ENCODE results near the gene ATAD3C. TPM values are rescaled to one million over a fixed set of nuclear protein-coding genes. Genes with fewer than 3 reads are reported as not detected.

ATAD3C gene
- total RNA-seq, 1 donor from 2014 or later: 10.2 TPM

DNA sequence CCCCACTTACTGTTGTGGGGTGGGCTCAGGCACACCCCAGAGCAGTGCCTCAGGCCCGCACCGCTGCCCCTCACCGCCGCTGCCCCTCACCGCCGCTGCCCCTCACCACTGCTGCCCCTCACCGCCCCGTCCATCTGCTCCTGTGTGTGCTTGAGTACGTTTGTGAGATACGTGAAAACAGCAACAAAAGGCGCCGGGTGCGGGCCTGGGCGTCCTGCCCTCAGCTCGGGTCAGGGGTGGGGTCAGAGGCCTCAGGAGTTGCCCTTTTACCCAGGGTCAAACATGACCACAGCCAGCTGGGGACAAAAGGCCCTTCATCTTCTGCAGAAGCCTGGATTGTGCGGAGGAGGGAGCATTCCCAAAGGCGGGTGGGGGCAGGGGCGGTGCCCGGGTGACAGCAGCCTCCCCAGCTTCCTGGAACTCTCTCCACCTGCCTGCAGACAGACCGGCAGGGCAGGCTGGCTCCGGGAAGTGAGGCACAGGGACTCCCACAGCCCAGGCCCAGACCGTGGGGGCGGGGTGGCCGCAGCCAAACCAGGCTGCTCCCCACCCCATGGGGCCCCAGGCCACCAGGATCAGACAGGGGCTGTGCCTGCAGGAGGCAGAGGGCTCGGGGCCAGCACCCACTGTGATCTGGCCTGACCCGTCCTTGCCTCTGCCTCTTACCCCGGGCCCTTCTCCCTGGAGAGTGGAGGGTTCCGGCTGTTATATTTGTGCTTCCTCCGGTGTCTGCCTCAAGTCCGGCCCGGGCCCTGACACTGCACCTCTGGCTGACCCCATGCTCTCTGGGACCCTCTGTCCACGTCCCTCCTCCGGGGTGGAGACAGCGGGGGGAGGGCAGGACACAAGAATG is 16.3 kb upstream of the ATAD3C start:
- peak; percentile 78 for DNase-seq
- peaks cover 12% of the 10 kb centered on the region for H3K27me3 Mint-ChIP-seq (ENCODE audit: unreplicated experiment)
- peaks cover 13% of the 10 kb centered on the region for H3K9me3 Mint-ChIP-seq (ENCODE audit: unreplicated experiment)
- H3K36me3 Mint-ChIP-seq (ENCODE audit: unreplicated experiment): no peaks in the 10 kb centered on the region
- TF ChIP-seq, protein P1, sequence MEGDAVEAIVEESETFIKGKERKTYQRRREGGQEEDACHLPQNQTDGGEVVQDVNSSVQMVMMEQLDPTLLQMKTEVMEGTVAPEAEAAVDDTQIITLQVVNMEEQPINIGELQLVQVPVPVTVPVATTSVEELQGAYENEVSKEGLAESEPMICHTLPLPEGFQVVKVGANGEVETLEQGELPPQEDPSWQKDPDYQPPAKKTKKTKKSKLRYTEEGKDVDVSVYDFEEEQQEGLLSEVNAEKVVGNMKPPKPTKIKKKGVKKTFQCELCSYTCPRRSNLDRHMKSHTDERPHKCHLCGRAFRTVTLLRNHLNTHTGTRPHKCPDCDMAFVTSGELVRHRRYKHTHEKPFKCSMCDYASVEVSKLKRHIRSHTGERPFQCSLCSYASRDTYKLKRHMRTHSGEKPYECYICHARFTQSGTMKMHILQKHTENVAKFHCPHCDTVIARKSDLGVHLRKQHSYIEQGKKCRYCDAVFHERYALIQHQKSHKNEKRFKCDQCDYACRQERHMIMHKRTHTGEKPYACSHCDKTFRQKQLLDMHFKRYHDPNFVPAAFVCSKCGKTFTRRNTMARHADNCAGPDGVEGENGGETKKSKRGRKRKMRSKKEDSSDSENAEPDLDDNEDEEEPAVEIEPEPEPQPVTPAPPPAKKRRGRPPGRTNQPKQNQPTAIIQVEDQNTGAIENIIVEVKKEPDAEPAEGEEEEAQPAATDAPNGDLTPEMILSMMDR (IDR thresholded peaks at IDR 0.05; ENCODE audit: partially characterized antibody, unreplicated experiment): no peak
- peak overlapping the region; percentile 96 for H3K27ac Mint-ChIP-seq (ENCODE audit: unreplicated experiment)
- H3K4me3 Mint-ChIP-seq (ENCODE audit: unreplicated experiment): peak overlapping the region; percentile 64
- peaks cover 20% of the 10 kb centered on the region for H3K4me1 Mint-ChIP-seq (ENCODE audit: low read depth, unreplicated experiment)

DNA sequence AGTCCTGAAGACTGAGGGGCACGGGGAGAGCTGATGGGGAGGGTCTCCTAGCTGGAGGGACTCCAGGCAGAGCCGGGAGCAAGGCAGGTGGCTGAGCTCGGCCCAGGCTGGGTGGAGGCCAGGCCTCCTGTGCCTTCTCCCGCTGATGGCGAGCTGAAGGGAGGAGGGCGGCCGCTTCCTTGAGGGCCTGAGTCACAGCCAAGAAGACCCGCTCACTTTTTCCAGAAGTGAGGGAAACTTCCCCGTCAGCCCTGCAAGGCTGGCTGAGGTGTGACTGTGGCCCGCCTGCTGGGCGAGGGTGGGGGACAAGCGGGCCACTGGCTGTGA is 15.7 kb upstream of the ATAD3C start:
- TF ChIP-seq, protein P1 (IDR thresholded peaks at IDR 0.05; ENCODE audit: partially characterized antibody, unreplicated experiment): no peak
- Mint-ChIP-seq H3K27ac (ENCODE audit: unreplicated experiment) (peak overlapping the region; percentile 72), H3K4me1 (ENCODE audit: low read depth, unreplicated experiment) (peaks cover 16% of the 10 kb centered on the region), H3K36me3 (ENCODE audit: unreplicated experiment) (no peaks in the 10 kb centered on the region), H3K27me3 (ENCODE audit: unreplicated experiment) (peaks cover 9% of the 10 kb centered on the region), H3K4me3 (ENCODE audit: unreplicated experiment) (peak overlapping the region; percentile 30), H3K9me3 (ENCODE audit: unreplicated experiment) (peaks cover 9% of the 10 kb centered on the region)
- DNase-seq: peak; percentile 68

DNA sequence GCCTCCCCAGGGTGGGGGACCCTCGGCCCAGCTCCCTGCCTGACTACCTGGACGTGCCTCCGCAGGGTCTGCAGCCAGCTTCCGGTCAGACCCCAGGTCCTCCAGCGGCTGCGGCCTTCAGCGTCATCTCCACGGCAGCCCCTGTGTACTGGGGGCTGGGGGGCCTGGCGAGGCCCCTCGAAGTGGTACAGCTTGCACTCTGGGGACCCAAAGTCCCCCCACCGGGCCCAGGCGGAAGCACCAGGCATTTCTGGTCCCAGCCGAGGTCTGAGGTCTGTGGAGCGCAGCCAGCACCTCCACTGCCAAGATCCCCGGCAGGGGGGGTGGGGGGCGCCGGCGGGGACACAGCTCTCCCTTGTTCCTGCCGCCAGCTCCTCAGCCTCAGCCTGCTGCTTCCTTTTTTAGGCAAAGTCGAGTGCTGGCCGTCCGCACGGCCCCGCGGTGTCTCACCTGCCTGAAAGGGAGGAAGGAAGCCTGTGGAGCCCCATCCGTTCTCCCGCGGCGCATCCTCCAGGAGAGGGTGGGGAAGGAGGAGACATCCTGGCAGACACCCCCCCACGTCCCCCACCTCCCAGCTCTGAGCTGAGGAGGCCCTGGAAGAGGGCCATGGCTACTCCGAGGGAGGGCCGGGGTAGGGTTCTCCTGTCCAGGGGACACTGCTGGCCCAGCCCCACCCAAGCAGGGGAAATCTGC is 15.2 kb upstream of the ATAD3C start:
- no peaks in the 10 kb centered on the region for H3K36me3 Mint-ChIP-seq (ENCODE audit: unreplicated experiment)
- TF ChIP-seq, protein P1 (IDR thresholded peaks at IDR 0.05; ENCODE audit: partially characterized antibody, unreplicated experiment): no peak
- H3K4me1 Mint-ChIP-seq (ENCODE audit: low read depth, unreplicated experiment): peaks cover 16% of the 10 kb centered on the region
- H3K4me3 Mint-ChIP-seq (ENCODE audit: unreplicated experiment): no peak overlapping the region
- peaks cover 9% of the 10 kb centered on the region for H3K9me3 Mint-ChIP-seq (ENCODE audit: unreplicated experiment)
- no peak for DNase-seq
- H3K27ac Mint-ChIP-seq (ENCODE audit: unreplicated experiment): no peak overlapping the region
- H3K27me3 Mint-ChIP-seq (ENCODE audit: unreplicated experiment): peaks cover 9% of the 10 kb centered on the region

DNA sequence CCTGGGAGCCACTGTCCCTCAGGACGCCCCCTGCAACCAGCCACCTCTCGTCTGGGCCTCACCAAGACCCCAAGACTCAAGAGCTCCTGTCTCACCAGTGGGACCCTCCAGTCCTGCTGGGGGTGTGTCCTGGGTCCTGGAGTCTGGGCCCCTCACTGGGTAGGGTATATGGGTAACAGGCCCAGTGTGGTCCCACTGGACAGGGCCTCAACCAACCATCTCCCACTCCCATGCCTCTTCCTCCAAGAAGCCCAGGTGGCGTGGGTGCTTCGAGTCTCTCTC is 14.7 kb upstream of the ATAD3C start:
- DNase-seq: no peak
- peaks cover 12% of the 10 kb centered on the region for H3K4me1 Mint-ChIP-seq (ENCODE audit: low read depth, unreplicated experiment)
- H3K36me3 Mint-ChIP-seq (ENCODE audit: unreplicated experiment): no peaks in the 10 kb centered on the region
- peak overlapping the region; percentile 71 for H3K4me3 Mint-ChIP-seq (ENCODE audit: unreplicated experiment)
- TF ChIP-seq, protein P1 (IDR thresholded peaks at IDR 0.05; ENCODE audit: partially characterized antibody, unreplicated experiment): no peak
- H3K27ac Mint-ChIP-seq (ENCODE audit: unreplicated experiment): peak overlapping the region; percentile 80
- peaks cover 7% of the 10 kb centered on the region for H3K27me3 Mint-ChIP-seq (ENCODE audit: unreplicated experiment)
- H3K9me3 Mint-ChIP-seq (ENCODE audit: unreplicated experiment): peaks cover 9% of the 10 kb centered on the region

Measured in glutamatergic neuron (in vitro differentiated cells).